Measurements from ENCODE around the gene PIKFYVE.
"Not testable (repeated sequence)": the region's sequence is repeated elsewhere in the genome, so short reads cannot be mapped to it uniquely, and the experiment has no call there.

The PIKFYVE gene

GRCh38 chr2:208354964-208355381 lies 88.9 kb downstream of the PIKFYVE start:
- TF ChIP-seq CTCF (IDR thresholded peaks at IDR 0.05; ENCODE audit: low read depth, low read length, missing control alignments), result no peak
- H3K4me3 ChIP-seq (ENCODE audit: low read depth, low read length), result no peak overlapping the region
- DNase-seq (ENCODE audit: low read depth), result no peak

GRCh38 chr2:208356420-208356819 lies 90.4 kb downstream of the PIKFYVE start:
- DNase-seq (ENCODE audit: low read depth); H3K4me3 ChIP-seq (ENCODE audit: low read depth, low read length): not testable (repeated sequence)

GRCh38 chr2:208356846-208357574 lies 91.0 kb downstream of the PIKFYVE start:
- TF ChIP-seq CTCF (IDR thresholded peaks at IDR 0.05; ENCODE audit: low read depth, low read length, missing control alignments), result no peak
- no peak overlapping the region for H3K4me3 ChIP-seq (ENCODE audit: low read depth, low read length)
- no peak for DNase-seq (ENCODE audit: low read depth)

GRCh38 chr2:208358758-208359631 lies 92.9 kb downstream of the PIKFYVE start:
- no peak for TF ChIP-seq CTCF (IDR thresholded peaks at IDR 0.05; ENCODE audit: low read depth, low read length, missing control alignments)
- H3K4me3 ChIP-seq (ENCODE audit: low read depth, low read length), result no peak overlapping the region
- DNase-seq (ENCODE audit: low read depth), result no peak

GRCh38 chr2:208359632-208359986 lies 93.6 kb downstream of the PIKFYVE start:
- no peak for DNase-seq (ENCODE audit: low read depth)
- TF ChIP-seq CTCF (IDR thresholded peaks at IDR 0.05; ENCODE audit: low read depth, low read length, missing control alignments), result no peak
- no peak overlapping the region for H3K4me3 ChIP-seq (ENCODE audit: low read depth, low read length)

GRCh38 chr2:208360259-208361076 lies 94.4 kb downstream of the PIKFYVE start:
- H3K4me3 ChIP-seq (ENCODE audit: low read depth, low read length), result no peak overlapping the region
- DNase-seq (ENCODE audit: low read depth), result no peak
- TF ChIP-seq CTCF (IDR thresholded peaks at IDR 0.05; ENCODE audit: low read depth, low read length, missing control alignments), result no peak

GRCh38 chr2:208361077-208361441 lies 95.0 kb downstream of the PIKFYVE start:
- no peak overlapping the region for H3K4me3 ChIP-seq (ENCODE audit: low read depth, low read length)
- no peak for TF ChIP-seq CTCF (IDR thresholded peaks at IDR 0.05; ENCODE audit: low read depth, low read length, missing control alignments)
- DNase-seq (ENCODE audit: low read depth), result no peak

Data from GM12864 (cell line).